GM21390 (cell line): ENCODE results near the gene CARD9.

ENCODE experiments used
- ATAC-seq: cut with Tn5 transposase; IDR thresholded peaks from one replicate; pipeline ENCODE4 v1.9.1; 2021; ENCODE audit not compliant: unreplicated experiment

CARD9 gene

DNA sequence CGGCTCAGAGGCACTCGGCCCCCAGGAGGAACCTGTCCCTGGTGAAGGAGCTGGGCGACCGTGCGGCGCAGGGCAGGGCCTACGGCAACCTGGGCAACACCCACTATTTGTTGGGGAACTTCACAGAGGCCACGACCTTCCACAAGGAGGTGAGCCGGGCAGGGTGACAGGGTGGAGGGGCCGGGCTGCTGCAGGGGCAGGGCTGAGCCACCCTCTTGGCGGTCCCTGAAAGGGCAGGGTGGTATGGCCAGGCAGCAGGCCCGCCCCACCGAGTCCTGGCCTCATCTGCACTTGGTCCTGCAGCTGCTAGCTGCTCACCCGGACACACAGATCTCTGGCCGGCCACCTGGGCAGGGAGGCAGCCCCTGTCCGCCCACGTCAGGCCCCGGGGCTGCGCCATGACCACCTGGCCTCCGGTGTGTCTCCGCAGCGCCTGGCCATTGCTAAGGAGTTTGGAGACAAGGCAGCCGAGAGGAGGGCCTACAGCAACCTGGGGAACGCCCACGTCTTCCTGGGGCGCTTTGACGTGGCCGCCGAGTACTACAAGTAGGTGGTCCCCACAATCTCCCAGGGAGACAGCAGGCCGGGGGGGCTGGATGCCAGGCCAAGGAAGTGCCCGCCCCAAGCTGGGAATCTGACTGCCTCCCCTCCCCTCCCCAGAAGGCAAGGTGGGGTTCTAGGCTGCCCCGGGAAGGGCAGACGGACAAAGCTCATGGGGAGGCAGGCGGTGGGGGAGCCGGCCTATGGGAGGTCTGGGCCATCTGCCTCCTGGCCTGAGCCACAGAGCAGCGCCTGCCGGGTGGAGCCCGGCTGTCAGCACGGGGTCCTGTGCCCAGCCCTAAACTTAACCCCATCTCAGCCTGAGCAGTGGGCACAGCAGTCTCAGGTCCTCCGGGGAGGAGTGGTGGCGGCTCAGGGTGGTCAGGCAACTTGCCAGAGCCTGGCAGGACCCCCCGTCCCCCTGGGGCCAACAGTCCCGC, 35.8 kb downstream of the CARD9 start:
- ATAC-seq, result no peak

DNA sequence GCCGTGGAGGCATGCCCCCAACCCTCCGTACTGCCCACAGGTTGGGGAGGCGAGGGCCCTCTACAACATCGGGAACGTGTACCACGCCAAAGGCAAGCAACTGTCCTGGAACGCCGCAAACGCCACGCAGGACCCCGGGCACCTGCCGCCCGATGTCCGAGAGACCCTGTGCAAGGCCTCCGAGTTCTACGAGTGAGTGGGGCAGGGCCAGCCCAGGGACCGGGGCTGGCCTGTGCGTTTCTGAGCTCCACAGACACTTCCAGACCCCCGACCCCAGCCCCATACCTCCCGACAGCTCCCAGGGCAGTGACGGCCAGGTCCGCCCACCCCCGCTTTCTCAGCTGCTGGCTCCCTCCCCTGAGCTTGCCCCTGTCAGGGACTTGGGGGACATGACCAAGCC, 36.6 kb downstream of the CARD9 start:
- no peak for ATAC-seq

DNA sequence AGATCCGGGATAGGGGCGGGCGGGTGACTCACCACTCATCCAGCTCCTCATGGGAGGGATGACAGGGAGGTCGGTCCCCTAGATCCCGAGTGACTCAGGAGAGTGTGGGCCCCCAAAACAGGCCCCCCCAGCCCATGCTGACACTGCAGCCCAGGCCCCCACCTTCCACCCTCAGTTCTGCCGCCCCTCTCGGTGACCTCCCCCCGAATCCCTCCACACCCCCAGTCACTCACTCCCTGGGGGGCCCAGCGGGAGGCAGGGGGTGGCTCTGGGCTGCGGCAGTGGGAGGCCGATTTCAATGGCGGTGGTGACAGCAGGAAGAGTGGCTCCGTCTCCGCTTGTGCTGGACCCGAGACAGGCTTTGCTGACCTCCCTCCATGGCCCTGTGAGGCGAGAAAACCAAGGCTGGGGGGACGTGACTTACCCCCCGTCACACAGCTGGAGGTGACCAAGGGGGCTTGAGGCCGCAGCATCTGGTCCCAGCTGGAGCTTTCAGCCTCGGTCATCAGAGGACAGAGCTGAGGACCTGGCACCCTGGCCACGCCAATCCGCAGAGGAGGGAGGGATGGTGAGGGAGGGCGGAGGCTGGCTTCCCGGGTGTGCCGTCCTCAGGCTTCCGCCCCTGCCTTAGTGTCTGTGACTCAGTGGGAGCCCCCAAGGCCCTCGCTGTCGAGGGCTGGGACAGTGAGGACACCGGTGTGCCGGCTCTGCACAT, 37.2 kb downstream of the CARD9 start:
- ATAC-seq, result no peak

DNA sequence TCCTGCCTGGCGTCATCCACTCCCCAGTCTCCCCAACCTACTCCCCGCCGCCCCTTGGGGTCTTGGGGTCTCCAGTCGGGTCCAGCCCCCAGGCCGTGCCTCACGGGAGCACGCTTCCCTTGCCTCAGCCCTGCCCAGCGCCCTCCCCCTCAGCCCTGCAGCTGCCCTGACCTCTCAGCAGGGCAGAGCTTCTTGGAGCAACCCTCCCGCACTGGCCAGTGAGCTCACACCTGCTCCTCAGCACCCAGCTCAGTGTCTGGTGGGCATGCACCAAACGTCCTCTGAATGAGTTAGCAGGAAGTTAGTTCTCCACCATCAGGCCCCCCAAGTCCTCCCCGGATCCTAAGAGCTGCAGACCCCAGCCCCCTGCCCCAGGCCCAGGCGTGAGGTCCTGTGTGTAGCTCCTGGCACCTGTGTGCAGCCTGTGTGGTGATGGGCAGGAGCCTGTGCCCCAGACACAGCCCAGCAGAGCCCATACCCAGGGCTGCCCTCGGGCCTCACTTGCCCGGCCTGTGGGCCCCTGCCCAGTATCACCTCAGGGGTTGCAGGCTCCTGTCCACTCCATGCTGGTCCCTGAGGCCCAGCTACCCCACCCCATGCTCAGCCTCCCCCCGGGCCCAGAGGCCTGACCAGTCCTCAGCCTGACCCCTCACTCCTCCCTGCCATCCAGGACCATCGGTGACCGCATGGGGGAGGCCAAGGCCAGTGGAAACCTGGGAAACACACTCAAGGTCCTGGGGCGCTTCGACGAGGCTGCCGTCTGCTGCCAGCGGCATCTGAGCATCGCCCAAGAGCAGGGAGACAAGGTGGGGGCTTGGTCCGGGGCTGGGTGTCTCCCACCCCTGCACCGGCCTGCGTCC, 37.9 kb downstream of the CARD9 start:
- ATAC-seq, result no peak

DNA sequence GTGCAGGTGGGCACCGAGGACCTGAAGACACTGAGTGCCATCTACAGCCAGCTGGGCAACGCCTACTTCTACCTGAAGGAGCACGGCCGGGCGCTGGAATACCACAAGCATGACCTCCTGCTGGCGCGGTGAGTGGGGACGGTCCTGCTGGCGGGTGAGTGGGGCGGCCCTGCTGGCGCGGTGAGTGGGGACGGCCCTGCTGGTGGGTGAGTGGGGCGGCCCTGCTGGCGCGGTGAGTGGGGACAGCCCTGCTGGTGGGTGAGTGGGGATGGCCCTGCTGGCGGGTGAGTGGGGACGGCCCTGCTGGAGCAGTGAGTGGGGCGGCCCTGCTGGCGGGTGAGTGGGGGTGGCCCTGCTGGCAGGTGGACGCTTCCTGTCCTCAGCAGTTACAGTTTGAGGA, 38.9 kb downstream of the CARD9 start:
- no peak for ATAC-seq

DNA sequence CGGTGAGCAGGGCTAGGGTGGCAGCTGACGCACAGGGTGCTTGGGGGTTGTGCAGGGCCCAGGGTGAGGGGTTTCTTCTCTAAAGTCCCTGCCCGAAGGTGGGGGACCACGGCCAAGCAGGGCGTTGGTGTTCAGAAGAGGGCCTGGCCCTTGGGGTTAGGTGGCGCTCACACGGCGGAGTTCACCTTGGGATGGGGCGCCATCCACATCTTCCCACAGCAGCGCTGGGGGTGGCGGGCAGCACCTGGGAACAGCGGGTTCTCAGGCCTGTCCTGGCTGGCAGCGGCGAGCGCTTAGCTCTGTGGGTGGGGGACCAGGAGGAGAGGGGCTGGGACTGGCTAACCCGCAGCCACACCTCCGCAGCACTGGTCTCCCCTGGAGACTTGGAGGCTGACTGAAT, 40.0 kb downstream of the CARD9 start:
- ATAC-seq, result no peak

DNA sequence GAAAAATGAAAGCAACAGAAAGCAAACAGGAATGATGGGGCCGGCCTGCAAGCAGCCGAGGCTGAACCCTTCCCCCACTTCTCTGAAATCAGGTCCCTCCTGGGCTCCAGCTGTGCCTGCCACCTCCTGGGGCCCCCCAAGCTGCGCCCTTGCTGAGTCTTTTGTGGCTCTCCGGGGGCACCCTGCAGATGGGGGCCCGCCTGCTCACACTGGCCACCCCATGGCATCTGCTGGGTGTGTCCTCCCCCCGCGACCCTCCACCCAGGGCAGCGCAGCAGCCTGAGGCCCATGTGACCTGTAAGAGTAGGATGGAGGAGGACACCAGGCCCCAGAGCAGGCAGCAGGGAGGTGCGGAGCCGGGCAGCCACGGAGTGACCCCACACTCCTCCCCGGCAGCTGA, 40.4 kb downstream of the CARD9 start:
- ATAC-seq, result no peak

DNA sequence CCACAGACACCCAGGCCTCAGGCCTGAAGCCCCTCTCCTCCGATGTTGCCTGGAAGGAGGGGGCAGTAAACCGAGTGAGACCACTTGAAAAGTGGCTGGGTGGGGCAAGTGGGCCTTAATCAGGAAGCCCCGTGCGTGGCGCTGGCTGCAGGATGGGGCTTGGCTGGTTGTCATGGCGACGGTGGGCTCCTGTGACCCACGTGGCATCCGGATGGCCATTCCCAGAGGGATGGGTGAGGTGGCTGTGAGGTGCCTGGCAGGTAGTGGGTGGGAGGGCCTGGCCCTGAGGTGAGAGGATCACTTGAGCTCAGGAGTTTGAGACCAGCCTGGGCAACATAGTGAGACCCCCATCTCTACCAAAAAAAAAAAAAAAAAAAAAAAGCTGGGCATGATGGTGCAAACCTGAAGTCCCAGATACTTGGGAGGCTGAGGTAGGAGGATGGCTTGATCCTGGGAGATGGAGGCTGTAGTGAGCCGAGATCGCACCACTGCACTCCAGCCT, 40.9 kb downstream of the CARD9 start:
- ATAC-seq, result no peak

DNA sequence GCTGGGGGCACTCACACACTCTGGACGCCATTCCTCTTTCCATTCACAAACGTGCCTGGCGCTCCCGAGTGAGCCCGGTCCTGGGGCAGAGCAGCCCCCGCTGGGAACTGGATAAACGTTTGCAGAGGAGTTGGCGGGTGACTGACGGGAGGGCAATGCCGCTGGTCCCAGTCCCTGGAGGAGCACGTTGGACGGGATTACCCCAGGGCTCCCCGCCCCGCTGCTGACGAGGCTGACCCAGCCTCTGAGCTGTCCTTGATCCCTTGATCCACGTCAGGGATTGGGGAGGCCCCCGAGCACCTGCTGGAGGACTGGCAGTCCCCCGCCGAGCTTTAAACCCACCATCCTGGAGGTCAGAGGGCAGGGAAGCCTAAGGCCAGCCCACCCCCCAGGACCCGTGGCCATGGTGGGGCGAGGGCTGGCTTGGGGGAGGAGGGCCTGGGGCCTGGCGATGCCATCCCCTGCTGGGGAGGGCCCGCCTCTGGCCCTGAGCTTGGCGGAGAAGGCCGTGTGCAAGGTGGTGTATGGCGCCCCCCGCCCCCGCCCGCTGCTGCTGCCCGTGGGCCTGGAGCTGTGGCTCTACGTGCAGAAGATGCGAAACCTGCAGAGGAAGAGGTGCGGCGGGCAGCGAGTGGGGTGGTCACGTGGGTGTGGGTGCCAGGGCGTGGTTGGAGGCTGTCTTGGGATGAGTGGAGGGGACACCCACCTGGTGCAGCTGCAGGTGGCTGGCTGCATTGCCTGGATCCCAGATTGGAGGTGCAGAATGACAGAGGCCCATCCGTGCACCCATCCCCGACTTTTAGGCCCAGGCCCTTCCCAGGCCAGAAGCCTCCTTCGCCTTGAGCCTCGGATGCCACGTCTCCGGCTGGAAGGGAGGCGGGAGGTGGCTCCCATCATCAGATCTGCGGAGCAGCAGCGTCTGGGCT, 41.6 kb downstream of the CARD9 start:
- no peak for ATAC-seq

DNA sequence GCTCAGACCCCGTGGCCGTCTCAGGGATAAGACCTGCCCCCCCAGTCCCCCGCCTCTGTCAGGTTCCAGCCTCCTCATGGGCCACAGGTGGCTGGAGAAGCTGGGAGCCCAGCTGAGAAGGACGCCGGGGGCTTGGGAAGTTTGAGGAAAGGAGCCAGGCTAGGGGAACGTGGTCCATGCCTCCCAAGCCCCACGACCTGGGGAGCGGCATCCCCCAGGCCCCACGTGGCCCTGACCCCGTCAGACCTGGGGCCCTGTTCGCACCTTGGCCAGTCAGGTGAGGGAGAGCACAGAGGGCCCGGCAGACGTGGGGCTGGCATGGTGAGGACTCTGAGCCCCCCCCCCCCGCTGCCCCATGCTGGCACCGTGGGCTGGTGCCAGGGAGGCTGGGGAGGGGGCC, 42.4 kb downstream of the CARD9 start:
- no peak for ATAC-seq

DNA sequence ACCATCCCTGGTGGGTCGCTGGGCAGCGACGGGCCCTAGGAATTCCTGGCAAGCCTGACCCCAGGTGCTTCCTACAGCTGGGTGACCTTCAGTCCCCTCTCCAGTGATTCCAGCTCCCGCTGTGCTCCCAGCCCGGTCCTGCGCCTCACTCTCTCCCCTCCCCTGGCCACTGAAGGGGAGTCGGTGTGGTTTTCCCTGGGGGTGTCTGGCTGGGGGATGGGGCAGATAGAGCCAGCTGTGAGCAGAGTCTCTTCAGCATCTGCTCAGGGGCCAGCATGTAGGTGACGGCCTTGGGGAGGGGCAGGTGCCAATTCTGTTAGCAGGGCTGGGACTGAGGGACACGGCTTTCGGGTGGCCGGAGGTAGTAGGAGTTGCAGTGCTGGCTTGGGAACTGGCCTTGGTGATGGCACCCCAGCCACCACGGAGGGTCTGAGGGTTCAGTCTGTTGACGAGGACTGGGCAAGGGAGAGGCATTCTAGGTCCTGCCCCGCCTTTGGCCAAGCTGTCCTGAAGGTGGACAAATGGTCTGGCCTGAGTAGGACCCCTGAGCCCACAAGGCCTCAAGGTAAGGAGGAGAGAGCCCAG, 43.0 kb downstream of the CARD9 start:
- ATAC-seq, result no peak

DNA sequence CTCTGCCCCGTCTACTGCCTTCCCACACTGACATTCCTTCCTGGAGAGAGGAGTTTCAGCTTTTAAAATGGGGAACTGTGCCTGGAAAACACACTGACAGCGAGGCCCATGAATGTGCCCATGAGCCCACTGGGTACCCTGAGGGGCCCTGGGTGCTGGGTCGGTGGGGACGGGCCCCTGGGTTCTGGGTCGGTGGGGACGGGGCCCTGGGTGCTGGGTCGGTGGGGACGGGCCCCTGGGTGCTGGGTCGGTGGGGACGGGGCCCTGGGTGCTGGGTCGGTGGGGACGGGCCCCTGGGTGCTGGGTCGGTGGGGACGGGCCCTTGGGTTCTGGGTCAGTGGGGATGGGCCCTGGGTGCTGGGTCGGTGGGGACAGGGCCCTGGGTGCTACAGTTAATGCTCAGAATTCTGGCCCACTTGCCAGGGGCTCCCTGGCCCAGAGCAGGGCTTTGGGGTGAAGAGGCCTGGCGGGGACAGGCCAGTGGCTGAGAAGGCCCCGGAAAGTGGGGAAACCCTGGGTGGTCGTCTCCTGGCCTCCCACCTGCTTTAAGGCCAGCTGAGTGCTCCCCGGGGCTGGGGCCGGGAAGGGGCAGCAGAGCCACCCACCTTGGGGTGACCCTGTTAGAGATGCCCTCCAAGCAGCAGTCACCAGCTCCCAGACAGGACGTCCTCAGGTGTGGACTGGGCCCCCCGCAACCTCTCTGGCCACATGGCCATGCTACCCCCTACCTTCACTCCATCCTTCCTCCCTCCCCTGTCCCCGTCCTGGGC, 43.6 kb downstream of the CARD9 start:
- no peak for ATAC-seq

DNA sequence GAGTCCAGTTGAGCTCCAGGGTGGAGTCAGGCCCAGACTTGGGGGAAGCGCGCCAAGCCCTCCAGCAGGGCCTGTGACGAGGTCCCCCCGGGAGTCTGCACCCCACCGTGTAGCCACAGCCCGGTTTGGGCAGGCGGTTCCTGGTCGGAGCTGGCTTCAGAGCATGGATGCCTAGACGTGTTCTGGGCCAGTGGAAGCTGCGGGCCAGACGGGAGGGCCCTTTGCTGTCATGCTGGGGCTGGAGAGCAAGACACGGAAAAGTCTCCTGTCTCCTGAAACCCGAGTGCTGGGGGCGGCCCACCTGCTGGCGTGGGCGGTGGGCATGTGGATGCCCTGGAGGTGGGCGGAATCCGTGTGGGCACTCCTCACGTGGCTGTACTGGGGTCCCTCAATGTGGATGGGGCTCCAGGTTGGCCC, 44.2 kb downstream of the CARD9 start:
- no peak for ATAC-seq

DNA sequence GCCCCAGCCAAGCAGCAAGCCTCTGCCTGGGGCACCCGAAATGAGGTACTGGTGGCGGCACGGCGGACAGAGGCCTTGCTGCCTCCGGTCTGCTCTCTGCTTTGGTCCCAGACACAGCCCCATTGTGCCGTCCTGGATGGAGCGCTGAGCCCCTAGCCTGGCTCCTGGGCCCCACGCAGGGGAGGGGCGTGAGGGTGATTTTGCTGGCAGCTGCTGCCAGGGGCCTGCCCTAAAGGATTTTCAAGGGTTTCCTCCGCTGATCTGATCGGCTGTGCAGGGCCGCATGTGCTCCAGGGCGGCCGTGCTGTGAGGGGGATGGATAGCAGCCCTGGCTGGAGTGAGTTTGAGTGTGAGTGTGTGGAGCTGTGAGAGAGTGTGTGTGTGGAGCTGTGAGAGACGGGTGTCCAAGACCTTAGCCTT, 44.8 kb downstream of the CARD9 start:
- ATAC-seq, result no peak

DNA sequence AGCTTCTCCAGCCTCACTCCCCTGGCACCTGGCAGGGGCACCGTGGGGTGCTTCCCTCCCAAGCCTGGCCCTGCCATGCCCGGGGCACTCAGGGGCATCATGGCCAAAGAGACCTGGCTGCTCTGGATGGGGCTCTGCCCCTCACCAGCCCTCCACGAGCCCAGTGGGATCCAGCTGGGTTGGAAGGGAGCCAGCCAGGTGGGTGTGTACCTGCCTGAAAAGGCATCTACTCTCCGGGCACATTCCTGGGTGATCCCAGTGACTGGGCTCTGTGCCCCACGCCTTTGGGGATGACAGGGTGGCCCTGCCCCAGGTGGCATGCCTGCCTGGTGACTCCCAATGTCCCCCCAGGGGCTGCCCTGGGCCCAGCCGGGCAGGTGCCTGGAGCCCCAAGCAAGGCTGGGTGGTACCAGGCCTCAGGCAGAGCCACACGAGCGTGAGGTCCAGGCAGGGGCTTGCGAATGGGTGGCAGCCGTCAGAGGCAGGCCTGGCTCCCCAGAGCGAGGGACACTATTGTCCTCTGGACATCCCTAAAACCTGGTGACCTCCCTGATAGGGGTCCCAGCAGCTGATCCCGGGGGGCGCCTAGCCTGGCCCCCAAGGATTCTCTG, 45.4 kb downstream of the CARD9 start:
- no peak for ATAC-seq

DNA sequence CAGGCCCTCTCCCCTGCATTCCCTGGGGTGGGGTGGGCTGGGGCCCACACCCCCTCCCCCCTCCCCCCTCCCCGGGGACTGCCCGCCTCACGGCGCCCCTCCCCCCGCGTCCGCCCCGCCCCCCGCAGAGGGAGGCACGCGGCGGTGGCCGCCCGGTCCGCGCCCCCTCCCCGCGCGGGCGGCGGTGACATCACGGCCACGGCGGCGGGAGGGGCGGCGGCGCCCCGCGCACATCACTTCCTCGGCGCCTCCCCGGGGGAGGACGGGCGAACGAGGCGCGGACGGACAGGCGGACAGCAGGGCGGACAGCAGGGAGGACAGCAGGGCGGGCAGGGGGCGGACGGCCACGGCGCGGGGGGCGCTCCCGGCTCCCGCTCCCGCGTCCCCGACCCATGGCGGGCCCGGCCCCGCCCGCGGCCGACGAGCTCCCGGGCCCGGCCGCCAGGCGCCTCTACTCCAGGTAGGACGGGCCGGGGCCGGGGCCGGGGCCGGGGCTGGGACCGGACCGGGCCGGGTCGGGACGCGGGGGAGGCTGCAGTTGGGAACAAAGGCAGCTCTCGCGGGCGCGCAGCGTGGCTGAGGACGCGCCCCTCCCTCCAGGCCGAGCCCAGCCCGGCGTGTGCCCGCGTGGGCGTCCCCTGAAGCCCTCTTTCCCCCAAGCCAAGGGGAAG, 46.0 kb downstream of the CARD9 start, which contains the start of gene GPSM1:
Gene GPSM1, plus strand, starts transcription at position 236 of the 671 bp plus-strand sequence. Its CDS starts 157 bp downstream, at position 393.
- no peak for ATAC-seq

DNA sequence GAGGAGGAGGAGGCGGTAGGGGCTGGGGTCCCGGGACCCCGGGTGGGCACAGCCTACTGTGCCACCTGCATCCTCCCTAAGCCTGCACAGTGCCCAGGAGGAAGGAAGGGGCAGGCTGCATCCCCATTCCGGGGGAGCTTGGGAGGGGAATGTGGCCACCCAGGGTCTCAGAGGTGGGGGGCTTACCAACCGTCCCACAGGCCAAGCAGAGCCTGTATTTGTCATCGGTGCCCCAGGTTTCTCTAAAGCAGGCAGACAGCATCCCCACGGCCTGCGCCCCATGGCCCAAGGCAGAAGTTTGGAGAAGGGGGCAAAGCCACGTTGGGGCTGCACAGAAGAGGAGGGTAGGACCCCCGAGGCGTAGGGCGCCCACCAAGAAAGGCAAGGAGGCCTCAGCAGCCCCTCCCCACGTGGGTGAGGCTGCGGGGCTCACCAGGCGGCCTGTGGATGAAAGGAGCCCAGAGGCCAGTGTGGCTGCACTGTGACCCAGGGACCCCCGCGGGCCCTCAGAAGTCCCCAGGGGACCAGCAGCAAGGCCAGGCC, 46.6 kb downstream of the CARD9 start:
- ATAC-seq, result no peak
